Mesenchymal stem cell (in vitro differentiated cells and primary cell): ENCODE results near the gene ZNF407.

Experiments used
- DNase-seq: peaks from one replicate; pipeline ENCODE4 v3.0.0-alpha.2; 2013
- H2AFZ ChIP-seq: one replicate; pipeline ENCODE4 v1.6.1; 2013; ENCODE audit warnings: low read depth, mild to moderate bottlenecking, control low read depth, inconsistent platforms, low read length, moderate library complexity
- H2AK5ac ChIP-seq: 2 replicates; pipeline ENCODE4 v1.6.1; 2013; ENCODE audit warnings: low read length, moderate library complexity, mild to moderate bottlenecking, inconsistent platforms; ENCODE audit not compliant: severe bottlenecking
- H2BK120ac ChIP-seq: one replicate; pipeline ENCODE4 v1.6.1; 2013; ENCODE audit warnings: low read depth, mild to moderate bottlenecking, inconsistent platforms, low read length, moderate library complexity
- H2BK12ac ChIP-seq, 2 experiments: one replicate each; pipeline ENCODE4 v1.6.1; 2013; ENCODE audit warnings: inconsistent platforms in 2 of 2, low read length in 2 of 2, mild to moderate bottlenecking in 2 of 2, moderate library complexity in 2 of 2, control low read depth in 1 of 2
- H2BK15ac ChIP-seq: one replicate; pipeline ENCODE4 v1.6.1; 2013; ENCODE audit warnings: mild to moderate bottlenecking, low read depth, inconsistent platforms; ENCODE audit not compliant: poor library complexity, severe bottlenecking
- H2BK5ac ChIP-seq: 2 replicates; pipeline ENCODE4 v1.6.1; 2013; ENCODE audit warnings: low read depth, mild to moderate bottlenecking, low read length, control low read depth, inconsistent platforms; ENCODE audit not compliant: poor library complexity, severe bottlenecking
- H3K14ac ChIP-seq, 2 experiments: one replicate each; pipeline ENCODE4 v1.6.1; 2013; ENCODE audit warnings: inconsistent platforms in 2 of 2, low read length in 2 of 2, control low read depth in 1 of 2, mild to moderate bottlenecking in 1 of 2, moderate library complexity in 1 of 2
- H3K18ac ChIP-seq, 2 experiments: one replicate each; pipeline ENCODE4 v1.6.1; 2013; ENCODE audit warnings: inconsistent platforms in 2 of 2, low read length in 2 of 2, control low read depth in 1 of 2, low read depth in 1 of 2, mild to moderate bottlenecking in 1 of 2
- H3K23ac ChIP-seq, 2 experiments: one replicate each; pipeline ENCODE4 v1.6.1; 2013; ENCODE audit warnings: inconsistent platforms in 2 of 2, low read length in 2 of 2, mild to moderate bottlenecking in 2 of 2, moderate library complexity in 2 of 2, control low read depth in 1 of 2
- H3K27ac ChIP-seq: 2 replicates; pipeline ENCODE4 v1.5.1; 2013; ENCODE audit warnings: mild to moderate bottlenecking, moderate library complexity, low read length, control low read depth, inconsistent platforms; ENCODE audit not compliant: poor library complexity, severe bottlenecking
- H3K27me3 ChIP-seq, 2 experiments: 2 replicates each; pipeline versions ENCODE4 v1.6.1 to v1.7.0; 2013; ENCODE audit warnings: low read length in 2 of 2, mild to moderate bottlenecking in 2 of 2, moderate library complexity in 2 of 2, control low read depth in 1 of 2, inconsistent platforms in 1 of 2; ENCODE audit not compliant: control insufficient read depth in 1 of 2, insufficient read depth in 1 of 2
- H3K36me3 ChIP-seq, 2 experiments: 2 replicates each; pipeline versions ENCODE4 v1.6.1 to v1.7.0; 2013; ENCODE audit warnings: low read length in 2 of 2, control low read depth in 1 of 2, inconsistent platforms in 1 of 2, low read depth in 1 of 2, mild to moderate bottlenecking in 1 of 2; ENCODE audit not compliant: insufficient read depth in 2 of 2, control insufficient read depth in 1 of 2
- H3K4ac ChIP-seq, 2 experiments: one replicate each; pipeline ENCODE4 v1.6.1; 2013; ENCODE audit warnings: inconsistent platforms in 2 of 2, low read length in 2 of 2, mild to moderate bottlenecking in 2 of 2, moderate library complexity in 2 of 2, control low read depth in 1 of 2, low read depth in 1 of 2
- H3K4me1 ChIP-seq: 2 replicates; pipeline ENCODE4 v1.6.1; 2013; ENCODE audit warnings: low read depth, low read length, control low read depth; ENCODE audit not compliant: control insufficient read depth, insufficient read depth
- H3K4me2 ChIP-seq: 2 replicates; pipeline ENCODE4 v1.6.1; 2013; ENCODE audit warnings: low read length, mild to moderate bottlenecking, inconsistent platforms; ENCODE audit not compliant: poor library complexity, severe bottlenecking
- H3K4me3 ChIP-seq, 2 experiments: 2 replicates each; pipeline versions ENCODE4 v1.5.1 to v1.7.0; 2013; ENCODE audit warnings: low read length in 2 of 2, mild to moderate bottlenecking in 2 of 2, control low read depth in 1 of 2, low read depth in 1 of 2; ENCODE audit not compliant: insufficient read depth in 1 of 2
- H3K79me1 ChIP-seq: replicated peaks from 2 replicates; pipeline ENCODE4 v1.6.1; 2013; ENCODE audit warnings: mild to moderate bottlenecking, control low read depth, low read length, inconsistent platforms; ENCODE audit not compliant: poor library complexity, severe bottlenecking
- H3K9ac ChIP-seq: 2 replicates; pipeline ENCODE4 v1.7.0; 2013; ENCODE audit warnings: mild to moderate bottlenecking, low read length, moderate library complexity
- H3K9me3 ChIP-seq: 2 replicates; pipeline ENCODE4 v1.7.0; 2013; ENCODE audit warnings: mild to moderate bottlenecking, low read length; ENCODE audit not compliant: control insufficient read depth
- H4K8ac ChIP-seq: one replicate; pipeline ENCODE4 v1.6.1; 2013; ENCODE audit warnings: inconsistent platforms, mild to moderate bottlenecking, low read length, moderate library complexity
- H4K91ac ChIP-seq: one replicate; pipeline ENCODE4 v1.6.1; 2013; ENCODE audit warnings: mild to moderate bottlenecking, low read length, inconsistent platforms
- WGBS: methylation state at CpG from one replicate; pipeline ENCODE4 v1.1.7; 2013; ENCODE audit warnings: mixed read lengths; 5-methylcytosine and 5-hydroxymethylcytosine counted together

The ZNF407 gene

DNA sequence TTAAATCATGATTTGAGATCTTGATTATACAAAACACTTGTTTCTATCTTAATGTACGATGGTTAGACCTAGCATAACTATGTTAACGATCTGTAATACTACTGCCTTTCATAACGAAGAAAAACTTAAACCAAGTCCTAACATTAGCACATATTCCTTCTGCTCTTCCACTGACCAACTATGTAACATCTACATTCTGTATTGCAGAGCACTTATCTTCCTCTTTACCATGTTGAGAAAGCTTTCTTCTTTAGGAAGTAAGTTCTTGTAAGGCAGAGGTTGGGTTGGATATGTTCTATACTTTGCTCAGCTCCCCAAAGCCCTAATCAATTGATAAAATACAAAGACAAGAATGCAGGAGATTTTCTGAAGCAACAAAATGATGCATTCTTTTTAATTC, 7.9 kb upstream of the ZNF407 start:
- WGBS, result 83% methylated on average over 3 of the region's 3 CpGs
- no peaks in the 10 kb centered on the region for H3K9me3 ChIP-seq
- H3K4ac ChIP-seq, result no peak overlapping the region
- H2BK5ac ChIP-seq, result no peak overlapping the region
- no peak overlapping the region for H3K14ac ChIP-seq
- H2BK12ac ChIP-seq, result no peak overlapping the region
- H3K4me1 ChIP-seq, result no peaks in the 10 kb centered on the region
- no peak overlapping the region for H3K9ac ChIP-seq
- peaks cover 5% of the 10 kb centered on the region for H3K79me1 ChIP-seq
- H2AFZ ChIP-seq, result no peak overlapping the region
- no peak overlapping the region for H3K4me2 ChIP-seq
- H3K27me3 ChIP-seq, result peaks cover 15 to 27% of the 10 kb centered on the region in 2 experiments
- no peak overlapping the region for H3K4me3 ChIP-seq
- no peak overlapping the region for H2AK5ac ChIP-seq
- H4K8ac ChIP-seq, result no peak overlapping the region
- H3K18ac ChIP-seq, result no peak overlapping the region
- peaks cover 0 to 19% of the 10 kb centered on the region in 2 experiments for H3K36me3 ChIP-seq
- H2BK15ac ChIP-seq, result no peak overlapping the region
- H4K91ac ChIP-seq, result no peak overlapping the region
- no peak overlapping the region for H3K27ac ChIP-seq
- no peak for DNase-seq
- H2BK120ac ChIP-seq, result no peak overlapping the region
- no peak overlapping the region for H3K23ac ChIP-seq

DNA sequence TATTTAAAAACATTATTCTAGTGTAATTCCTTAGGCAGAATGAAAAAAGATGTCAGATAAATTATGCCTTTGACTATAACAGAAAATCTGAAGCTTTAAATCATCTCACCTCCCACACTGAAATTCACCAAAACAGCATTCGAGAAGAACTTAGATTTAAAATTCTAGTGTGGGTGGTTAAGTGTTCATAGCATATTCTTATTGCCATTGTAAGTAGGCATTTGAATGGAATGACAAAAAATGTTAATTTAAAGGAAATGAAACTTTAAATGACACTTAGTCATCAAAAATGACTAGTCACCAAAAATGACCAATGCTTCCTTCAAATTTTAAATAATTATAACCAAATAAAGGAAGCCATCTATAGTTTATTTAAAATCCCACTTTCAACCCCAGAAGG, 7.0 kb upstream of the ZNF407 start:
- H3K9me3 ChIP-seq, result no peaks in the 10 kb centered on the region
- no peak overlapping the region for H3K27ac ChIP-seq
- no peaks in the 10 kb centered on the region for H3K4me1 ChIP-seq
- H4K8ac ChIP-seq, result no peak overlapping the region
- H2AK5ac ChIP-seq, result no peak overlapping the region
- no peak overlapping the region for H3K18ac ChIP-seq
- no peak overlapping the region for H3K9ac ChIP-seq
- peaks cover 0 to 19% of the 10 kb centered on the region in 2 experiments for H3K36me3 ChIP-seq
- H2BK5ac ChIP-seq, result no peak overlapping the region
- H2BK15ac ChIP-seq, result no peak overlapping the region
- no peak overlapping the region for H3K14ac ChIP-seq
- no peak overlapping the region for H4K91ac ChIP-seq
- H3K23ac ChIP-seq, result no peak overlapping the region
- H3K4me2 ChIP-seq, result no peak overlapping the region
- no CpG with 5 or more reads among the region's 1 CpG for WGBS
- H2BK120ac ChIP-seq, result no peak overlapping the region
- no peak overlapping the region for H2AFZ ChIP-seq
- no peak for DNase-seq
- H3K79me1 ChIP-seq, result peaks cover 7% of the 10 kb centered on the region
- no peak overlapping the region for H3K4me3 ChIP-seq
- no peak overlapping the region for H2BK12ac ChIP-seq
- H3K4ac ChIP-seq, result no peak overlapping the region
- peaks cover 15 to 27% of the 10 kb centered on the region in 2 experiments for H3K27me3 ChIP-seq

DNA sequence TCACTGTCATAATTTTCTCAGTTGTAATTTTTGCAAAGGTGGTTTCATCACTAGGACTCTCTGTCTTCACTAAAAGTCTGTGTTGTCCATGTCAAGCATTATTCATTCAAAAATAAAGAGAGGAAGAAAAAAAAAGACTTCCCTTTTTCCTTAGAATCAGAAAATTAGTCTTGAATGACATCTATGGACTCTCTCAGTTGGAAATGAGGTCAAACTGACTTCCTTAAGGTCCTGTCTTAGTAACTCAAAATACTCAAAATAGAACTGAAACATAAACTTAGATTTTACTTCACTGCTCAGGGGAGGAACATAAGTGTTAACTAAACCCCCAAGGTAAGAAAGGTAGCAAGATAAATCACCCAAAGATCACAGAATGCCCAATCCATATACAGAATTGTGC, 2.2 kb upstream of the ZNF407 start:
- Histone ChIP-seq H3K27me3 (no peaks in the 10 kb centered on the region), H3K79me1 (peaks cover 15% of the 10 kb centered on the region), H2BK15ac (no peak overlapping the region), H3K14ac (no peak overlapping the region), H2BK120ac (no peak overlapping the region), H2BK5ac (no peak overlapping the region), H3K4me3 (peak overlapping the region in 1 of 2 experiments; percentile 95), H4K91ac (no peak overlapping the region), H3K4me2 (no peak overlapping the region), H3K36me3 (peaks cover 0 to 19% of the 10 kb centered on the region in 2 experiments), H4K8ac (no peak overlapping the region), H3K18ac (no peak overlapping the region), H3K4me1 (peaks cover 4% of the 10 kb centered on the region), H3K9me3 (no peaks in the 10 kb centered on the region), H2BK12ac (no peak overlapping the region), H2AFZ (no peak overlapping the region), H3K27ac (no peak overlapping the region), H3K4ac (no peak overlapping the region), H3K23ac (no peak overlapping the region), H3K9ac (peak overlapping the region; percentile 100), H2AK5ac (no peak overlapping the region)
- no peak for DNase-seq

DNA sequence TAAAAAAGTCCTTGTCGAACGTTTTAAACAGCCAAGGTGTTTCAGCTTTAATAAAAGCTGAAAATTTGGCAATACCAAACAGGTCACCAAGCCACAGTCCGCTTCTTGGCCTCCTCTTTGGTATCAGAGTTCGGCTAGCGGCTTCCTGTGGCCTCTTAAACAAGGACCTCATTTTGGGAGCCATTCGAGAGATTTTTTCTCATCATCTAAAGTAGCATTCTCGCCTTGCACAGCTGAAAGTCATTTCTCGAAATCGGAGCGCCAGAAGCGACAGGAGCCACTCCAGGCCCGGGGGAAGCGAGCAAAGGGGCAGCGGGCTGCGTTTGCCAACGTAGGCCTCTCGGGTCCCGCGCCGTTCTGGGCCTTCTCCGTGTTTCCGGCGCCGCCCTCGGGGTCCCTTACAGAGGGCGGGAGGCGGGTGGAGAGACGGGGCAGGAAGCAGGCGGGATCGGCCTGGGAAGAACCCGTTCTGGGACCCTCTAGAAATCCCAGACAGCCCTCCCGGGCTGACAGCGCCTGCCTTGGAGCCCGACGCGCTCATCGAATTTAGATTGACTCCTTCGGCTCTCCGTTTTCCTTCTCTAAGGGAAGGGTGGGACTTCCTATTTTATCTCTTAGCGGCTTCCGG, 522 bp upstream of the ZNF407 start:
- peak overlapping the region; percentile 99 for H4K8ac ChIP-seq
- peaks cover 0 to 19% of the 10 kb centered on the region in 2 experiments for H3K36me3 ChIP-seq
- peak overlapping the region; percentile 64 for H4K91ac ChIP-seq
- no peak overlapping the region for H2AK5ac ChIP-seq
- peaks cover 20% of the 10 kb centered on the region for H3K79me1 ChIP-seq
- peaks cover 4% of the 10 kb centered on the region for H3K4me1 ChIP-seq
- peak overlapping the region; percentile 62 to 92 for H3K18ac ChIP-seq
- H2AFZ ChIP-seq, result no peak overlapping the region
- H3K4ac ChIP-seq, result peak overlapping the region; percentile 65 to 80
- H3K9me3 ChIP-seq, result no peaks in the 10 kb centered on the region
- no peaks in the 10 kb centered on the region for H3K27me3 ChIP-seq
- H2BK5ac ChIP-seq, result peak overlapping the region; percentile 99
- H3K9ac ChIP-seq, result peak overlapping the region; percentile 100
- H3K4me2 ChIP-seq, result peak overlapping the region; percentile 54
- H3K4me3 ChIP-seq, result peak overlapping the region; percentile 91 to 95
- H2BK12ac ChIP-seq, result no peak overlapping the region
- under 1% methylated on average over 40 of the region's 41 CpGs for WGBS
- H3K27ac ChIP-seq, result peak overlapping the region; percentile 97
- DNase-seq, result peak; percentile 84
- no peak overlapping the region for H3K14ac ChIP-seq
- no peak overlapping the region for H3K23ac ChIP-seq
- peak overlapping the region; percentile 98 for H2BK120ac ChIP-seq
- H2BK15ac ChIP-seq, result no peak overlapping the region
